IPS DF 6.9 (cell line): Measurements from ENCODE around the gene PYCR2.

Source experiments
- DNase-seq: peaks from one replicate; pipeline ENCODE4 v3.0.0-alpha.2; 2013; ENCODE audit warnings: low read depth, low spot score
- H3K27ac ChIP-seq: one replicate; pipeline ENCODE4 v1.5.1; 2013; ENCODE audit warnings: low read length, control low read depth
- H3K27me3 ChIP-seq: 2 replicates; pipeline ENCODE4 v1.6.1; 2013; ENCODE audit warnings: mild to moderate bottlenecking, low read length; ENCODE audit not compliant: control insufficient read depth, insufficient read depth
- H3K36me3 ChIP-seq: 2 replicates; pipeline ENCODE4 v1.6.1; 2013; ENCODE audit warnings: low read length; ENCODE audit not compliant: control insufficient read depth, insufficient read depth
- H3K4me1 ChIP-seq: 2 replicates; pipeline ENCODE4 v1.6.1; 2013; ENCODE audit warnings: low read length; ENCODE audit not compliant: control insufficient read depth, insufficient read depth
- H3K4me3 ChIP-seq: 2 replicates; pipeline ENCODE4 v1.5.1; 2013; ENCODE audit warnings: mild to moderate bottlenecking, low read length
- H3K9me3 ChIP-seq: 2 replicates; pipeline ENCODE4 v1.6.1; 2013; ENCODE audit warnings: low read length, inconsistent platforms; ENCODE audit not compliant: control insufficient read depth, insufficient read depth
- WGBS: extraction: QIAGEN DNeasy Blood & Tissue Kit; methylation state at CpG from one replicate; pipeline ENCODE4 v1.1.7; 2013; ENCODE audit warnings: mixed read lengths, missing lambda C conversion rate; ENCODE audit not compliant: insufficient read length, insufficient coverage; 5-methylcytosine and 5-hydroxymethylcytosine counted together

The PYCR2 gene

DNA sequence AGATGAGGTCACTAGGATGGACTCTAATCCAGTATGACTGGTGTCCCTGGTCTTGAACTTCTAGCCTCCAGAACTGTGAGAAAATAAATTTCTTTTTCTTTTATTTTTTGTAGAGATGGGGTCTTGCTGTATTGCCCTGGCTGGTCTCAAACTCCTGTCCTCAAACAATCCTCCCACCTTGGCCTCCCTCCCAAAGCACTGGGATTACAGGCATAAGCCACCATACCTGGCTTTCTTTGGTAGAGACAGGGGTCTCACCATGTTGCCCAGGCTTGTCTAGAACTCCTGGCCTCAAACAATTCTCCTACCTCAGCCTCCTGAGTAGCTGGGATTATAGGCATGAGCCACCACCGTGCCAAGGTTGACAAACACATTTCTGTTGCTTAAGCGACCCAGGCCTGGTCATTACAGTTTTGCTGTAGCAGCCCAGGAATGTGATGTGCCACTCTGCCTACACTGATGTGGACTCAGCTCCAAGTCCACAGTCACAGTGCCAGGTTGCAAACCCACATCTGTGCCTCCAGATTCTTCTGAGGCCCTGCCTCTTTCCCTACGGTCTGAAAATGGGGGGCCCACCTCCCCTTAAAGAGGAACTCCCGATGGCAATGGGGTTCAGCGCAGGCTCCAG lies 15.9 kb downstream of the PYCR2 start:
- no peak overlapping the region for H3K27ac ChIP-seq
- no peak for DNase-seq
- H3K4me1 ChIP-seq: peaks cover 3% of the 10 kb centered on the region; the same call in 1 of the 2 replicates
- H3K9me3 ChIP-seq: no peaks in the 10 kb centered on the region
- no peak overlapping the region for H3K4me3 ChIP-seq
- no peaks in the 10 kb centered on the region for H3K27me3 ChIP-seq
- no CpG with 5 or more reads among the region's 5 CpGs for WGBS
- no peaks in the 10 kb centered on the region; the same call in 1 of the 2 replicates for H3K36me3 ChIP-seq

DNA sequence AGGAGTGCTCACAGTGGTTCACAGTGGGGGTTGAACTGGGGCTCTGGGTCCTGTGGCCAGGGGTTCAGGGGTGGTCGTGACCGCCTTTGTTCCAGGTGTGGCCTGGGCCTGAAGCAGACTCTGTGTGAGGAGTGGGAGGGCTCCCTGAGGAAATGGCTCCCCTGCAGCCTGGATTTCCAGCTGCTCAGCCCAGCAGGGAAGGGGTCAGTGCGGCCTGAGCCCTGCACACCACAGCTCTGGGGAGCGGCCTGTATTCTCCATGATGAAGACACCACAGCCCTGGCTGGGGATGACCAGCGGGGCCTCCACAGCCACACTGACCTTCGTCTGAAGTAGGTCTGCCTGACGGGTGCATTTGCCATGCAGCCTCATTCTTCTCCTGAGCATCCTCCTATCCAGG lies 16.7 kb downstream of the PYCR2 start:
- Histone ChIP-seq H3K36me3 (no peaks in the 10 kb centered on the region; the same call in 1 of the 2 replicates), H3K4me3 (no peak overlapping the region), H3K27me3 (no peaks in the 10 kb centered on the region), H3K9me3 (no peaks in the 10 kb centered on the region), H3K27ac (no peak overlapping the region), H3K4me1 (peaks cover 3% of the 10 kb centered on the region; the same call in 1 of the 2 replicates)
- DNase-seq: no peak
- no CpG with 5 or more reads among the region's 7 CpGs for WGBS

DNA sequence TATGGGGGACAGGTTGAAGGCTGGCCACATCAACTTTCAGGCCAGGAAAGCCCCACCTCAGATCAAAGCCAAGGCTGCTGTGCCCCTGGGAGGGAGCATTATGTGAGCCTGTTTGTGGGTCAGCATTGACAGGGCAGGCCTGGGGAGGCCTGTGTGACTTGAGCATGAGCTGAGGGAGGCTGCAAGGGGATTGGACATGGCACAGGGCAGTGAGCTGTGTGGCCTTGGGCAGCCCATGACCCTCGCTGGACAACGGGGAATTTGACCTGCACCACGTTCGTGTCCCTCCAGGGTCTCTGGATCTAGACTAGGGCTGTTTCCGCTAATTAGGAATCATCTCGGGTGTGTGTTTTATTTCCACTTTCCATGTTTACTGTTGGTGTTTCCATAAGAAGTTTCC lies 17.6 kb downstream of the PYCR2 start:
- no peak overlapping the region for H3K27ac ChIP-seq
- no peak overlapping the region for H3K4me3 ChIP-seq
- no CpG with 5 or more reads among the region's 6 CpGs for WGBS
- H3K9me3 ChIP-seq: no peaks in the 10 kb centered on the region
- no peaks in the 10 kb centered on the region for H3K27me3 ChIP-seq
- no peak for DNase-seq
- H3K4me1 ChIP-seq: peaks cover 3% of the 10 kb centered on the region; the same call in 1 of the 2 replicates
- no peaks in the 10 kb centered on the region; the same call in 1 of the 2 replicates for H3K36me3 ChIP-seq

DNA sequence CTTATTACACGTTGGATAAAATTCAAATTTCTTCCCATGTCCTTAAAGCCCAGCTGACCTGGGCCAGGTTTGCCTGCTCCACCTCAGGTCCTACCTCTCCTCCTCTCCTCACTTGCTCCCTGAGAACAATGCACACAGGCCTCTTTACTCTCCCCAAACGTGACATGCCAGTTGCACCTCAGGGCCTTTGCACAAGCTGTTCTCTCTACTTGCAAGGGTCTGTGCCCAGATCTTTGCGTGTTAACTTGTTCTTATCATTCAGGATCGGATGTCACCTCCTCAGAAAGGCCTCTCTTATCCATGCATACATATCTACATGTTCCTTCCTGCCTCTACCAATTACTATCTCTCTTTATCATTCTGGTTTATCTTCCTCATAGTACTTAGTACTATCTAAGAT lies 20.4 kb downstream of the PYCR2 start:
- H3K27me3 ChIP-seq: no peaks in the 10 kb centered on the region
- no peak overlapping the region for H3K27ac ChIP-seq
- DNase-seq: no peak
- H3K4me3 ChIP-seq: no peak overlapping the region
- no peaks in the 10 kb centered on the region; the same call in 1 of the 2 replicates for H3K36me3 ChIP-seq
- peaks cover 7% of the 10 kb centered on the region for H3K4me1 ChIP-seq
- WGBS: no CpG with 5 or more reads among the region's 4 CpGs
- no peaks in the 10 kb centered on the region for H3K9me3 ChIP-seq

DNA sequence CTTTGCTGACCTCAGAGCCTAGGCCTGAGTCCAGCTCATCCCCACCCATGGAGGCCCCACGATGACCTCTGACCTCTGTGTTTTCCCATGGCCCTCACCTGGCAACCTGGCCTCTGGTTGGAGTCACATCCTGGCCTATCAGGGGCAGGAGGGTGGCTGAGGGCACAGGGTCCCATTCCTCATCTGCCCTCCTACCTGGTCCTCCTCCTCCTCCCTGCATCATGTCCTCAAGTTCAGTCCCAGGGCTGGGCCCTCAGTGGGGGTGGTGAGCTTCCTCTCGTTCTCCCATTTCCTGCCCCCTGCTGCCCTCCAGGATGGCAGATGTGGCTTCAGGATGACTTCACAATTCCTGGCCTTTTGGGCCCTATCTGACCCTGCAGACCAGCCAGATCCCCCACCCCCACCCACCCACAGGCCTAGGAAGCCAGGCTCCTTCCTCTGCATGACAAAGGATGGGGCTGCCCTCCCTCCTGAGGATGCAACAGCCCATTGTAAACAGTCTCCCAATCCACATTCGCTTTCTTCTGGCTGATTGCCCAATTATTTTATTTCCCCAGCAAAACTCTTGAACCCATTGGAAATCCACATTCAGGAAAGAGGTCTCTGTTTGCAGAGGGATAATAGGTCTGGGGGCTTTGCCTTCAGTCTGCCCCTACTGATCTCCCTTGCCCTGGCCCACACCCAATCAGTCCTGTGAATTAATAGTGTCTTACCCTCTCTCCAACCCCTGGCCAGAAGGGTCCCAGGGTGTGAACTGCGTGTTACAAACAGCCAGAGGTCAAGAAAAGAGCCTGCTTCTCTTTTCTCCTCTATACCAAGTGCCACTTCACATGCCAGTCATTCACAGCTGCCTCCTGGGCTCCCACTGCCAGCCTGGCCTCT lies 24.8 kb downstream of the PYCR2 start:
- peak; percentile 96 for DNase-seq
- Histone ChIP-seq H3K4me1 (peaks cover 16% of the 10 kb centered on the region), H3K9me3 (no peaks in the 10 kb centered on the region), H3K36me3 (no peaks in the 10 kb centered on the region), H3K27ac (no peak overlapping the region), H3K27me3 (no peaks in the 10 kb centered on the region), H3K4me3 (no peak overlapping the region)
- no CpG with 5 or more reads among the region's 4 CpGs for WGBS

DNA sequence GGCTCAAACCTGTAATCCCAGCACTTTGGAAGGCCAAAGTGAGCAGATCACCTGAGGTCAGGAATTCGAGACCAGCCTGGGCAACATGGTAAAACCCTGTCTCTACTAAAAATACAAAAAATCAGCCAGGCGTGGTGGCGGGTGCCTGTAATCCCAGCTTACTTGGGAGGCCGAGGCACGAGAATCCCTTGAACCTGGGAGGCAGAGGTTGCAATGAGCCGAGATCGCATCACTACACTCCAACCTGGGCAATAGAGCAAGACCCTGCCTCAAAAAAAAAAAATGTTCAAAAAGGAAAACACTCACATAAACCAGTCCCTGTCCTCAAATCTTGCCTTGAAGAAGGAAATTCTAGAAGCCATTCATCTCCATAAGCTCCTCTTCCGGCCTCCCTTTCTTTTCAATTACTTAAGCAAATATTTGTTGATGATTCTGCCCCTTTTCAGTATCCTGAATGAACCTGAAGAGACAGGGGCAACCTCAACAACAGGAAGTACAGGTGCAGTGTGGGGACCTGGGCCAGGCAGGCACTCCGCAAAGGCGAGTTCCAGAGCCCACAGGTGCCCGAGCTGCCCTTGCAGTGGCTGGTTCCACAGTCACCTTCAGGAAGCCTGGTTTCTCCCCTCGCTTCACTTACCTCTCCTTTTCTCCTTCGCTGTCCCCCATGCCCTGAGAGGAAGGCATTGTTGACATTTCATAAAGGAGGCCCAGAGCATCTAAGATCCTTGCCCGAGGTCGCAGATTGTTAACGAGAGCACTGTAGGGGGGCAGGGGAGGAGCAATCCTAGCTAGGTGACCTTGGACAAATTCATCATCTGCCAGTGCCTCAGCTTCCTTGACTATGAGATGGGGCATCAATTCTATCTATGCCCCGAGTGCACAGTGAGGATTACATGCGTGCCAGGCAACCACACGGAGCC lies 26.2 kb downstream of the PYCR2 start:
- no peak overlapping the region for H3K4me3 ChIP-seq
- H3K36me3 ChIP-seq: no peaks in the 10 kb centered on the region
- no CpG with 5 or more reads among the region's 19 CpGs for WGBS
- no peaks in the 10 kb centered on the region for H3K27me3 ChIP-seq
- no peak for DNase-seq
- H3K27ac ChIP-seq: no peak overlapping the region
- H3K9me3 ChIP-seq: no peaks in the 10 kb centered on the region
- H3K4me1 ChIP-seq: peaks cover 16% of the 10 kb centered on the region

DNA sequence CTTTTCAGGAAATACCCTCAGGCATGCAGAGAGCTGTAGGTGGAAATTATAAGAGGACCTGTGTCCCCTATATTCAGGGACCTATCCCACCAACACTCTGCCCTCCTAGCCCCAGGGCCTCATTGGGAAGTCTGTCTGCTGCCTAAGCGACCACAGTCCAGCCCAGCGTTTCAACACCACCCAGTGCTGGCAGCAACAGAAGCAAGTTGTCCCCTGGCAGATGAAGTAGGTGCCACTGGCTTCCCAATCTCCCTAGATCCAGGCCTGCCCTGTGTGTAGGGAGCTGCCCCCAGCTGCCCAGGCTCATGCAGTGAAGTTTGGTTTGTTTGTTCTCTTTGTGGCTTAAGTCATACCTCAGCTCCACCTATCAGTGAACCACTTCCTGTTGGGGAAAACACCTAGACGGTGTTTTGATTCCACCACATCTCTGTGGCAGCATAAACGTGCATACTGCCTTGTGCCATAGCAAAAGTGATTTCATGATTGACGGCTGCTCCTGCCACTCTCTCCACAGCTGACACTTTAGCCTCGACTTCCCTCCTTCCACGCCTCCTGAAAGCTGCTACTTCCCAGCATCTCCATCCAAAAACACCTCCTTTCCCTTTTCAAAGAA lies 27.0 kb downstream of the PYCR2 start:
- Histone ChIP-seq H3K27ac (no peak overlapping the region), H3K36me3 (no peaks in the 10 kb centered on the region)
- WGBS: no CpG with 5 or more reads among the region's 7 CpGs

DNA sequence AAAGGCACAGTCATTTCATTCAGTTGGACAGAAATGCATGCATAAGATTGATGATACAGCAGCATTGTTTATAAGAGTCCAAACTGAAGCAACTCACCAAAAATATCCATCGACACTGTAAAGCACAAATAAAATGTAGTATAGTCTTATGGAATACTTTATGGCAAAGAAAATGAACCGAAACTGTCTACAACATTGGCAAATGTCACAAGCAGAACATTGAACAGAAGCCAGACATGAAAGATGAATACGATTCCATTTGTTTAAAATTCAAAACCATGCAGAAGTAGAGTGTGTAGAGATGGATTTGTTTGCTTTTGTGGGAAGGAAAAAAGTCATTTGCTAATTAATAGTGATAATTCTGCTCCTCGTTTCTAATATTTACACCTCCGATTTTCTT lies 27.6 kb downstream of the PYCR2 start:
- H3K4me1 ChIP-seq: peaks cover 16% of the 10 kb centered on the region
- WGBS: no CpG with 5 or more reads among the region's 5 CpGs
- H3K27ac ChIP-seq: no peak overlapping the region
- no peak for DNase-seq
- no peak overlapping the region for H3K4me3 ChIP-seq
- no peaks in the 10 kb centered on the region for H3K27me3 ChIP-seq
- no peaks in the 10 kb centered on the region for H3K36me3 ChIP-seq
- no peaks in the 10 kb centered on the region for H3K9me3 ChIP-seq

More for the DNA sequence above, 27.0 kb downstream of the PYCR2 start:
- Histone ChIP-seq H3K9me3 (no peaks in the 10 kb centered on the region), H3K27me3 (no peaks in the 10 kb centered on the region), H3K4me3 (no peak overlapping the region), H3K4me1 (peaks cover 16% of the 10 kb centered on the region)
- no peak for DNase-seq

DNA sequence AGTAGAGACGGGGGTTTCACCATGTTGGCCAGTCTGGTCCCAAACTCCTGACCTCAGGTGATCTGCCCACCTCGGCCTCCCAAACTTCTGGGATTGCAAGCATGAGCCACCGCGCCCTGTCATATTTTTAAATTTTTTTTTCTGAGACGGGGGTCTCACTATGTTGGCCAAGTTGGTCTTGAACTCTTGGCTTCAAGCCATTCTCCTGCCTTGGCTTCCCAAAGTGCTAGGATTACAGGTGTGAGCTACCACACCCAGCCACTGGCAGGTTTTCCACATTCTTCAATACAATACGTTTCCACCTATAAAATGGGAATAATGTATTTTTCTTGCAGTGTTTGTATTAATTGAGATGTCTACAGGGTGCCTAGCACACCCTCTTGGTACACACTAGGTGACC lies 31.7 kb downstream of the PYCR2 start:
- no peak overlapping the region for H3K4me3 ChIP-seq
- DNase-seq: no peak
- H3K27ac ChIP-seq: no peak overlapping the region
- WGBS: no CpG with 5 or more reads among the region's 6 CpGs
- H3K36me3 ChIP-seq: no peaks in the 10 kb centered on the region
- H3K9me3 ChIP-seq: no peaks in the 10 kb centered on the region
- H3K4me1 ChIP-seq: peaks cover 9% of the 10 kb centered on the region
- no peaks in the 10 kb centered on the region for H3K27me3 ChIP-seq
